Stimulated activated CD8-positive, alpha-beta memory T cell treated with anti-CD3 and anti-CD28 coated beads, Interleukin-15, amount 100 ng/mL, for 24 hours (primary cell): ENCODE measurements around the gene GET3.
"Not testable (repeated sequence)": the region's sequence is repeated elsewhere in the genome, so short reads cannot be mapped to it uniquely, and the experiment has no call there.

Experiments
- DNase-seq: peaks from one replicate; pipeline ENCODE4 v3.0.0-alpha.2; 2020; ENCODE audit warnings: low read depth

The GET3 gene

GRCh38 chr19:12715929-12716328, 21.4 kb upstream of the GET3 start:
- no peak for DNase-seq

DNA sequence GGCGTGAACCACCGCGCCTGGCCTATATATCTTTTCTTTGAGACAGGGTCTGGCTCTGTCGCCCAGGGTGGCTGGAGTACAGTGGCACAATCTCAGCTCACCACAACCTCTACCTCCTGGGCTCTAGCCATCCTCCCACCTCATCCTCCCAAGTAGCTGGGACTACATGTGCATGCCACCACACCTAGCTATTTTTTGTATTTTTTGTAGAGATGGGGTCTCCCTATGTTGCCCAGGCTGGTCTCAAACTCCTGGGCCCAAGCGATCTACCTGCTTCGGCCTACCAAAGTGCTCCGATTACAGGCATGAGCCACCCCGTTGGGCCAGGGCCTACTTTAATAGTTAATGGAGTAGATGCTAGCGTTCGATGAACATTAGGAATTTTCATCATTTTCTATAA, 17.0 kb upstream of the GET3 start:
- DNase-seq = no peak

GRCh38 chr19:12720851-12721655, 16.2 kb upstream of the GET3 start:
- DNase-seq = no peak

DNA sequence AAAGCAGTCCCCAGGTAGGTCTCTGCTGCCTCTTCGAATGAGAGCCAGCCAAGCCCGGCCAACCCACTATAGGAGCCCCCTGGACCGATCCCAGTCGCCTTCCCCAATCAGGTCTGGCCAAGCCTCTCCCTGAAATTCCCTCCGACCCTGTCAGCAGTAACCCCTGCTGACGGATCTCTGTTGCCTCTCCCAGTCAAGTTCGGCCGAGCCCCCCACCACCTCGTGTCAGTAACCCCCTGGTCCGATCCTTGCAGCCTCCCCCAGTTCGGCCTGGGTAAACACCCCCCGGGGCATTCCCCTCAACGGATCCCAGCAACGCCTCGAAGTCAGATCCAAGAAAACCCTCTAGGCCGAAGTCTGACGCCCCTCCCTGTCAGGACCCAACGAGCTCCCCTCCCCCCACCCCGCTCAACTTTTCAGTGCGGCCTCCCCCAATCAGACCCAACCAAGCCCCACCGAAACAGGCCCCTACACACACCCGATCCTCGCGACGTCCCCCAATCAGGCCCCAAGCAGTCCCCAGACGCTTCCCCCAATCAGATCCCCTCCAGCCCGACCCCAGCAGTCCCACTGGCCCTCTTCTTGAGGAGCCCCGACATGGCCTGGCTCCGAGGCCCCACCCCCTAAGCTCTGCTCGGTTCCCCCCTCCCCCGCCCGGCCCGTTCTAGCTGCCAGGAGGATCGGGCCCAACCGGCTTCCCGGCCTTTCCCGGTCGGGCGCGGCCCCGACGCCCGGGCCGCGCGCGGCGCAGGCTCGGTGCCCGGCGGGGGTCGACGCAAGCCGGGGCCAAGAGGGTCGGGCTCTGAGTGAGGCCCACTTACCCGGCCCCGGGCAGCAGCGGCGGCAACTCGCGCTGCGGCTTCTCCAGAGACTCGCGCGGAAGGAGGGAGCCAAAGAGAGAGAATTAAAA, 15.4 kb upstream of the GET3 start:
- no peak for DNase-seq

DNA sequence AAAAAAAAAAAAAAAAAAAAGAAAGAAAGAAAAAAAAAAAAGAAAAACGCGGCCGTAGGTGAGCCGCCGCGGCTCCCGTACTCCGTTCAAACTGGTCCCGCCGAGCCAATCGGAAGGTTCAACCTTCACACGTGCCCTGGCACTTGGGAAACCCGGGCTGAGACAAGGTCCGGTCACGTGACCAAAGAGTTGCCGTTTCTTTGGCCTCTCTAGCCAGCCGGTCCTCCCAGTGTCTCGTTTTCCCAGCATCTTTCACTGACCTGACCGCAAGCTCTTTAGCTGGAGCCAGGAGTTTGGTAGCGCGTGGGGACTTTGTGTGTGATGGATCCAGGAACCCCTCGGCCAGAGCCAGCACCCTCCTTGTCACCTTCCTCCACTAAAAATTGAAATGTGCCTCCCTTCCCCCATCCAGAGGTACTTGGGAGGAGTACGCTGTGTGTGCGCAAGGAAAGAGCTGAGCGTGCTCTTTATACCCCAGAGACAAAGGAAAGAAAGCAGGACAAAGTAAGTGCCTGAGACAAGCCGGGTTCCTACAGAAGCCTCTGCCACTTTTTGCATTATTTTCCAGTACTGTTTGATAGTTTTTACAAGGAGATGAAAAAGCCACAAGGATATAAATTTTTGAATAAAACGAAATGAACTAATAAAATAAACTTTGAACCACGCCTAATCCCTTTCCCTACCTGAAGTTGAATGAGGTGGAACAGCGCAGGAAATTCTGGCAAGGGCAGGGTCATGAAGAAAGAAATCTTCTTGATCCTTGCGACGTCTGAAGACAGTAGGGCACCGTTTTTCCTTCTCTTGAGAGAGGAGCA, 14.5 kb upstream of the GET3 start:
- DNase-seq = peak; percentile 73

DNA sequence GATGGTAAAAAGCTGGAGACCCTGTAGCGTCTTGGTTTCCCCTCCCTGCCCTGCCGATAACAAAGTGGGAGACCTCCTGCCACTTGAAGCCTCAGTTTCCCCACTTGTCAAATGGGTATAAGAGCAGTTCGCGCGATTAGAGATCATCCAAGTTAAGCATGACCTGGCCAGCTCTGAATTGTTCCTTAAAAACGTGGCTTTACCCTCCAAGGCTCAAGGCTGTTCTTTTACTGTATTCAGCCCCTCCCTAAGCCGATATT, 14.0 kb upstream of the GET3 start:
- DNase-seq = no peak

DNA sequence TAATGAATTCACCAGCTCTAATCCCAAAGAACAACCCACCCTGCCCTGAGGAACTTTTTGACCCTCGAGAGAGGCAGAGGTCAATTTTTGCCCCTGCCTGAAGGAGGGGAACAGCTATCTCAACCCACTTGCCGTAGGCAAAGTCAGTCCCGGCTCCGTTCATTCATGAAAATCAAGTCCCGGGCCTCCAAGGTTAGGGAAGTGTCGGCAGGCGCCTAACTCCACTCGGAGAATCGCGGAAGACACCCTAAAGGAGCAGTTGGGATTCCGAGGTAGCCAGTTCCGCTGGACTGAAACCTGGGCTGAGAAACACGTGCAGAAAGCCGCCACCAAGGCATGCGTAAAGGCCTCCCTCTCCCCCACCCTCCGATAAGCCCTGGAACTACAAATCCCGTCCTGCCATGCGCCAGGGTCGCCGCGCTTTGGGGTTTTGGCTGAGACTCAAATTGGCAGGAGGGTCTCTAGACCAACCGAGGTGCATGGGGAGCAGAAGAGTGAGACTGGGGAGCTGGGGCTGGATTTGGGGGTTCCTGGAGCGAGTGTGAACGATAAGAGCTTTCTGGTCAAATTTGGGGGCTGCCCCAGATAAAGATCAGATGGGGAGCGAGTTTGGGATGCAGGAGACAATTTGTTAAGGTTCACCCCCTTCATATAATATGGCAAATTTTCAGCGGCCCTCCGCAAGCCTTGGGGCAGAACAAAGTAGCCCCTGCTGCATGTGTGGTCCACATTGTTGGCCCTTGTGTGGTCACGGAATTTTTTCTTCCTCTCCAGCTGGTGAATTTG, 13.5 kb upstream of the GET3 start, which contains the start of gene TNPO2:
TSS of gene TNPO2 (minus strand) at position 292 of the 786 bp plus-strand sequence. CDS start 2,955 bp downstream, outside the sequence.
- DNase-seq = peak; percentile 38

DNA sequence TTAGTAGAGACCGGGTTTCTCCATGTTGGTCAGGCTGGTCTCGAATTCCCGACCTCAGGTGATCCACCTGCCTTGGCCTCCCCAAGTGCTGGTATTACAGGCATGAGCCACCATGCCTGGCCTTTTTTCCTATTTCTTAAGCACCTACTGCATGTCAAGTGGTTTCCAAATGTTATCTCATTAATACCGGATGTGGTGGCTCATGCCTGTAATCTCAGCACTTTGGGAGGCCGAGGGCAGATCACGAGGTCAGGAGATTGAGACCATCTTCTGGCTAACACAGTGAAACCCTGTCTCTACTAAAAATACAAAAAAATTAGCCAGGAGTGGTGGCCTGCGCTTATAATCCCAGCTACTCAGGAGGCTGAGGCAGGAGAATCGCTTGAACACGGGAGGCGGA, 11.7 kb upstream of the GET3 start:
- not testable (repeated sequence) for DNase-seq

DNA sequence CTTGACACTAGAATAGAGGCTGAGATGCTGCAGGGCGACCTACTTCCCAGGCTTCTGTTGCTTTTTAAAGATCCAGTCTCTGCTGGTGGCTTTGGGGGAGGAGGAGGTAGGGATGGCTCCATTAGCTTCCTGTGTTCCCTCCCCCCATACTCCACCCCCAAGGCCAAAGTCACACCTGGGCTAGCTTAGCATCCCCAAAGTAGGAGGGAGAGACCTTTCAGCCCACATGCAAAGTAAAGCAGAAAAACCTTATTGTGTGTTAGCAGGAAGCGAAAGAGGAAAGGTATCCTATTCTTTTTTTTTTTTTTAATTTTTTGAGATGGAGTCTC, 10.3 kb upstream of the GET3 start:
- DNase-seq = no peak

GRCh38 chr19:12727745-12728433, 9.4 kb upstream of the GET3 start:
- DNase-seq = no peak

GRCh38 chr19:12730064-12730463, 7.2 kb upstream of the GET3 start:
- DNase-seq = no peak

DNA sequence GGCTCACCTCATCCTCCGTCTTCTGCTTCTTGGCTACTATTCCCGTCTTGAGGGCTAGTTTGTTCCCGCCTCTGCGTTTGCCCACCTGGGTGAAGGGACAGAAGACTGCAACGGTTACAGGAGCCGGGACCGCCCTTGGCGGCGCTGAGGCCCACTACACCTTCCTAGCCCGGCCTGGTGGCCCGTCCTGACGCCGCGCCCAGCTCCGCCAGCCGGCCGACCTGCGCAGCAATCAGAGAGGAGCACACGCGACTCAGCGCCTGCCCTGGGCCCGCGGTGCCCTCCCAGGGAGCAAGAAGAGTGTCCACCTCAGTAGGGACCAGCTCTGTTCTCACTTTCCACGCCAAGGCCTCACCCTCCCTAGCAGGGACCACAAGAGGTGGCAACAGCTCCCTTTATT, 6.0 kb upstream of the GET3 start:
- DNase-seq = no peak

- no peak for DNase-seq
These were observed 3.7 kb upstream of the GET3 start for GRCh38 chr19:12733369-12734214.

DNA sequence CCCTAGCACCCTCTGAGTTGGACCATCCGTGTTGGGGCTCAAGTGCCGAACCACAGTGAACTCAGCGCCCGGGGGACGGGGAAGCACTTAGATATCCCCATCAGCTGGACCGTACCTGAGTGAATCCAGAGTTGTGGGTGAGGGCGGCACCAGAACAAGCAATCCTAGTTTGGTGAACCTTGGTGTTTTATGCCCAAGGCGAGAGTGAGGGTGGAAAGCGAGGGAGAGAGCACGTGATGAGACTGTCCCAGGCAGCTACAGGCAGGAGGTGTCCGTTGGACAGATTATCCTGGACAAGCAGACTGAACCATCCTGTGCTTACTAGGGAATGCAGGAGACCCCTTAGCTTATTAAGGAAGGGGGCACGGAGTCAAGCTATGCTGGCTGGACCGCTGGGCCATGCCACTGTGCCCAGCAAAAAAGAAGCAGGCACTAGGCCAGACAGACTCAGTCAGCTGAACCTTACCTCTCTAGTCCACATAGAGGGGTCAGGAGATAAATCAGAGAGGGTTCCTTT, 596 bp downstream of the GET3 start:
- DNase-seq = no peak

DNA sequence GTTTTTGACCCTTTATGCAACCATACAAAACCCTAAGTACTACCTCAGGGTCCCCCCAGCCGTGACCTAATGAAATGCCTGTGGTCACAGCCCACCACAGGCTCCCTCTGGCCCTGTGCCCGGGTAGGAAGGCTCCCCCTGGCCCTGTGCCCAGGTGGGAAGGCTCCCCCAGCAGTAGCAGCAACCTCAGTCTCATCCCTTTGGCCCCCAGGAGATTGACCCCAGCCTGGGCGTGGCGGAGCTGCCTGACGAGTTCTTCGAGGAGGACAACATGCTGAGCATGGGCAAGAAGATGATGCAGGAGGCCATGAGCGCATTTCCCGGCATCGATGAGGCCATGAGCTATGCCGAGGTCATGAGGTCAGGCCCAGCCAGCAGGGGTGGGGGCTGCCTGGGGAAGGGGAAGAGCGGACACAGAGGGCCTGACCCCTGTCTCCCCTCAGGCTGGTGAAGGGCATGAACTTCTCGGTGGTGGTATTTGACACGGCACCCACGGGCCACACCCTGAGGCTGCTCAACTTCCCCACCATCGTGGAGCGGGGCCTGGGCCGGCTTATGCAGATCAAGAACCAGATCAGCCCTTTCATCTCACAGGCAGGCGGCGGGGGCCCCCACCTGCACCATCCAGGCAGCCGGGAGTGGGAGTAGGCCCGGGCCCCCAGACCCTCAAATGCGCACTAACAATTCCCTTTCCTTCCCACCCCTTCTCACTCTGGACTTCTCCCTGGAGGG, 8.0 kb downstream of the GET3 start:
- DNase-seq = no peak

DNA sequence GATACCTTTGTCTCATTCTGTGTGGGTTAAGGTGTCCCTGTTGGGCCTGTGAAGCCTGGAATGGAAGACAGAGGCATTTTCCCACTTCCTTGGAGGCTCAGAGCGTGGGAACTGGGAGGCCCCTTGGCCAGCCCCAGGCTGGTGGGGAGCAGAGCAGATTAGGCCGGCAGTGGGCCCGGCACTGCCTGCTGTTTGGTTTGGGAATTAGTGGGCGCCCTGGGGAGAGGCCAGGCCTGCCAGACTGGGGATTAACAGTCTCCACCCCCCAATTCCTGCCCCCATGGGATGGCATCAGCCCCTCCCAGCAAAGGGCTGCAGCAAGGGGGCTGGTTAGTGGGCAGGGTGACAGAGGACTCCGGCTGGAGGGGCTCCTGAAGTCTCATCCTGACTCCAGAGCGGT, 11.2 kb downstream of the GET3 start:
- DNase-seq = no peak

GRCh38 chr19:12749938-12750521, 12.7 kb downstream of the GET3 start:
- no peak for DNase-seq

DNA sequence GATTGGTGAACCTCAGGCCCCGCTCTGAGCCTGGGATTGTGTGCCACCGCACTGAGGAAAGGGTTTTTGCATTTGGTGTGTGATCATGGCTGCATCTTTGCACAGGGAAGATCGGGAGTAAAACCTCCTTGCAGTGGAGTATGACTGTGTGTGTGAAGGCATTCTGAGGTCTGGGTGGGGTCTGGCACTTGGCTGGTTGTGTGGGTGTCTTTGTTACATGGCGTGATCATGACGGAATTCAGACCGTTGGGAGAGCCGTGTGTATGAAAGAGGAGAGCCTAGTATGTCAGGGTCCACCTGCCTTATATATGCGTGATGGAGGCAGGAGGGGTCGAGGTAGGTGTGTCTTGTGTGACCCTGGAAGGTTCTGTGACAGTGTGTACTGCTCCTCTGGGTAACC, 13.6 kb downstream of the GET3 start:
- DNase-seq = no peak

DNA sequence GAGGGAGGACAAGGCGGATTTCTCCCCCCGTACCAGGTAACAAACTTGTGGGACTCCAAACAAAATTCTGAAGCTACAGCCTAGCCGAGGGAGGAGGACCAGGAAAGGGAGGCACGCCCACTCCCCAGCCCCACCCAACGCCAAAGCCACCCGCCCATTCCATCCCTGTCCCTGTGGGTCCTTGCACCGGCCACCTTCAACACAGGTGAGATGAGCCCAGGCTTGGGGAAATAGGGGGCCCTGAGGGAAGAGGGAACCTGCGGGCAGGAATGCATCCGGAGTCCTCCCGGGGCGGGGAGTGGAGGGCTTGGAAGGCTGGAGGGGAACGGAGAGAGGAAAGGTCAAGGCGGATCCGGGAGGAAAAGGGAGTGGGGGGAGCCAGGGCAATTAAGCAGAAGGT, 14.3 kb downstream of the GET3 start, which contains the start of gene BEST2:
TSS of gene BEST2 (plus strand) at position 157 of the 400 bp plus-strand sequence. CDS start 802 bp downstream, outside the sequence.
- no peak for DNase-seq
